ENCODE data around the gene KNSTRN.

DNA sequence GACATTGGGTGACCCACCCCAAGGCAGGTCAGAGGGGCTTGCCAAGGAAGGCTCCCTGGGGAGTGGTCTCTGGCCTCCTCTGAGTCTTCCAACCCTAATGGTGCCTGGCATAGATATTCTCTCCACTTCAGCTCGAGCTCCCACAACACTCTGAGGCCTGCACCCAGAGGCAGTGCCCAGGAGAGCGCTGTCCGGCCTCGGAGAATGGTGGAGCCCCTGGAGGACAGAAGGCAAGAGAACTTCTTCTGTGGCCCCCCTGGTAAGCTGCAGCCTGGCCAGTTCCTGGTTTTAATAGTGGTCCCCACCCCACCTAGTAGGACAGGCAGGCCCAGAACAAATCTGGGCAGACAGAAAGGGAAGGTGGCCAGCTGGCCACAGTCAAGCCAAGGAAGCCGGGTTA, 17.5 kb upstream of the KNSTRN start:
- no peak for TF ChIP-seq CTCF (IDR thresholded peaks at IDR 0.05 in 8 of 11, conservative IDR thresholded peaks at IDR 0.05 in 3 of 11)
- TF ChIP-seq POLR2AphosphoS5 (IDR thresholded peaks at IDR 0.05) = no peak

Measured in spleen (tissue), 7 donors.